ENCODE results near the gene DDX49.

The DDX49 gene

DNA sequence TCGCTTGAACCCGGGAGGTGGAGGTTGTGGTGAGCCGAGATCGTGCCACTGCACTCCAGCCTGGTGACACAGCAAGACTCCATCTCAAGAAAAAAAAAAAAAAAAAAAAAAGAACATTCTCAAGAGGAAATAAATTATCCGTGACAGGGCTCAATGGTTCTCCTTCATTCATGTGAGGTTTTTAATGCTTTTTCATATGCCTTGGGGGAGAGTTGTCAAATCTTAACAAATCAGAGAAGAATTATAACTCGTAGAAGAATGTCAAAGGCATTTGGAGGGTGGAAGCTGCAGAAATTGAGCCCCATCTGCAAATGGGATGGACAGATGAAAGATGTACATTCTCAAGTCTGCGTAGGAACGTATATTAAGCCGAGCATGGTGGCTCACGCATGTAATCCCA is 56.4 kb downstream of the DDX49 start:
- DNase-seq (ENCODE audit: low spot score), result no peak

Data from CD4-positive, alpha-beta T cell treated with Interleukin-6 at 100 ng/mL for 8 hours (primary cell).